PFSK-1 (cell line): Measurements from ENCODE around the gene ACADM.

Experiments used
- POLR2AphosphoS5 ChIP-seq: IDR thresholded peaks from 2 replicates; pipeline ENCODE4 v1.6.1; 2012; ENCODE audit warnings: low read depth, mild to moderate bottlenecking, control low read depth, low read length, moderate library complexity
- SIN3A ChIP-seq: IDR thresholded peaks from 2 replicates; pipeline ENCODE4 v1.6.1; 2012; ENCODE audit warnings: mild to moderate bottlenecking, low read length, moderate library complexity, borderline replicate concordance; ENCODE audit not compliant: insufficient read depth

DNA sequence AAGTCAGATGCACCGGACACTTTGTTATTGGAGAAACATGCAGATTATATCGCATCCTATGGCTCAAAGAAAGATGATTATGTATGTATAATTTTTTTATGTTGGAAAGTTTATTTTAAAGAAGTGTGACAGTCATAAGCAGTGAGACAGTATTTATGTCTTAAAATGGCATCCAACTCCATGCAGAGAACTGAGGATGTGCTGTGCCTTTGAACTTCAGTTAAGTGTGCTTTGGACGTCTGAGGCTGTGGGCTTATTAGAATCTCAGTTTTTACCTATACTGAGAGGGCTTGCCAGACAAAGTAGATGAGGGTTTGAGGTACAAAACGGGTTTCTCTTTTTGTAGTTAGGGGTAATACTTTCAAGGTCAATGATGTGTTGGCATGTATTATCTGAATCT lies 63.0 kb downstream of the ACADM start:
- 0 out of 2 replicates have a peak, but pooled peaks have one; percentile 54 for TF ChIP-seq SIN3A
- peak; percentile 34; the same call in 1 of the 2 replicates for TF ChIP-seq POLR2AphosphoS5
